Prostate gland (tissue), 2 donors: ENCODE measurements around the gene TRMT11. TPM values are rescaled to one million over a fixed set of nuclear protein-coding genes. Genes with fewer than 3 reads are reported as not detected.
"Not testable (repeated sequence)": the region's sequence is repeated elsewhere in the genome, so short reads cannot be mapped to it uniquely, and the experiment has no call there.

ENCODE experiments used
- DNase-seq: peaks from one replicate; pipeline ENCODE4 v3.0.0-alpha.2; 2019; ENCODE audit warnings: low spot score
- H3K27ac ChIP-seq, 2 donors: fragments of 200-600 bp; sonication (generic); 2 replicates each; pipeline ENCODE4 v1.5.1; 2017 to 2019
- H3K27me3 ChIP-seq: fragments of 200-600 bp; sonication (generic); replicated peaks from 2 replicates; pipeline ENCODE4 v1.5.1; 2019; ENCODE audit not compliant: insufficient read depth
- H3K36me3 ChIP-seq, 2 donors: fragments of 200-600 bp; sonication (generic); 1 replicate in 1 of 2; 2 replicates in 1 of 2; pipeline versions ENCODE4 v1.5.1 to v1.8.1; 2017 to 2019
- H3K4me1 ChIP-seq: fragments of 200-600 bp; sonication (generic); replicated peaks from 2 replicates; pipeline ENCODE4 v1.5.1; 2019
- H3K4me3 ChIP-seq, 2 donors: fragments of 200-600 bp; sonication (generic); 2 replicates each; pipeline ENCODE4 v1.5.1; 2017 to 2019
- H3K9me3 ChIP-seq: fragments of 200-600 bp; sonication (generic); 2 replicates; pipeline ENCODE4 v1.5.1; 2017
- POLR2A ChIP-seq: fragments of 450-650 bp; IDR thresholded peaks from one replicate; pipeline ENCODE4 v1.6.1; 2016; ENCODE audit warnings: antibody characterized with exemption, mild to moderate bottlenecking
- POLR2AphosphoS5 ChIP-seq: sonication (generic); formaldehyde crosslinking; IDR thresholded peaks from one replicate; pipeline ENCODE4 v1.6.1; 2017; ENCODE audit warnings: antibody characterized with exemption
- WGBS: methylation state at CpG from one replicate; pipeline ENCODE4 v1.1.5; 2018; 5-methylcytosine and 5-hydroxymethylcytosine counted together
- intact Hi-C: fragments of 100-400 bp; cut with DNase I; formaldehyde crosslinking; loops from one replicate; pipeline ENCODE4 v1.14.2; 2022
- total RNA-seq, 2 donors: library from RNA; depleted of rRNA; stranded (reverse); fragments of >200 nt; gene quantifications; one replicate each; pipeline ENCODE4 v1.1.0, GENCODE V29; 2016
- TF ChIP-seq, protein P1 (sequence below), 4 experiments: fragments of 200-600 bp in 2 of 4; fragments of 450-650 bp in 2 of 4; sonication (generic) in 2 of 4; IDR thresholded peaks; 1 replicate in 3 of 4; 2 replicates in 1 of 4; pipeline ENCODE4 v1.5.1; 2016 to 2019; ENCODE audit warnings: antibody characterized with exemption in 4 of 4, mild to moderate bottlenecking in 2 of 4, moderate library complexity in 2 of 4

The TRMT11 gene
- total RNA-seq, 2 donors from 2014 or later = 28.3 to 35.0 TPM

DNA sequence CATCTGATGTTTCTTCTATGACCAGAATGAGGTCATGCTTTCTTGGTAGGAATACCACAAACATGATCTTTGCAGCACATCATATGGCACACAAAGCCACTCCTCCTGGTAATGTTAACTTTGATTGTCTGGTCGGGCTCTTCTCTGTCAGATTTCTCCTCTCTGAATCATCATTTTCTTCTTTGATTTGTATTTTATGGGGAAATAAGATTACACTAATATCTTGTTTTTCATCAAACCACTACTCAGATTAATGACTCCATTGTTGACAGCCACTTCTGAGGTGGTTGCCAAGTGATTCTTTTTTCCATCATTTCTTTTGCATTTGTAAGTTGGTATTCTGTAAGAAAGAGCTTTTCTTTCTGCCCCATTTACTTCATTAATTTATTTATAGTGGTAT is 29.5 kb downstream of the TRMT11 start:
- intact Hi-C loops = no loop called here

DNA sequence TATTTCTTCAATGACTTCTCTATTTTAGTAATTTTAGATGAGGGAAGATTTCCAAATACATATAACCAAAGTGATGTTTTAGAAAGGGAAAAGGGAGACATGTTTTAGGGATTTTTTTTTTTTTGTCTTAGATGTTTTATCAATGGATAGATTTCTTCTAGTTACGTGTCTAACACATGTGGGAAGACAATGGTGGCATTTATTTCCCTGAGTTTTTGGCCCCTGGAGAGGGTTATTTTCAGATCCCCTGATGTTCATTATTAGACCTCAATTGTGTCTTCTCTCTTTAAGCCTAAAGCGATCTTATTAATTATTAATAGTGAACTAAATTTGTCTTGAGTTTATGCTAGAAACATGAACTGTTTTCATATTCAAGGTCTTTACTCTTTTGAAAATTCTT is 30.3 kb downstream of the TRMT11 start:
- 95% methylated on average over 2 of the region's 2 CpGs for WGBS
- Histone ChIP-seq H3K36me3 (no peaks in the 10 kb centered on the region), H3K27me3 (no peaks in the 10 kb centered on the region), H3K4me1 (no peaks in the 10 kb centered on the region), H3K27ac (no peak overlapping the region), H3K4me3 (no peak overlapping the region), H3K9me3 (no peaks in the 10 kb centered on the region)
- no peak for DNase-seq
- intact Hi-C loops = no loop called here
- TF ChIP-seq POLR2AphosphoS5 (no peak), POLR2A (no peak)
- TF ChIP-seq, protein P1, sequence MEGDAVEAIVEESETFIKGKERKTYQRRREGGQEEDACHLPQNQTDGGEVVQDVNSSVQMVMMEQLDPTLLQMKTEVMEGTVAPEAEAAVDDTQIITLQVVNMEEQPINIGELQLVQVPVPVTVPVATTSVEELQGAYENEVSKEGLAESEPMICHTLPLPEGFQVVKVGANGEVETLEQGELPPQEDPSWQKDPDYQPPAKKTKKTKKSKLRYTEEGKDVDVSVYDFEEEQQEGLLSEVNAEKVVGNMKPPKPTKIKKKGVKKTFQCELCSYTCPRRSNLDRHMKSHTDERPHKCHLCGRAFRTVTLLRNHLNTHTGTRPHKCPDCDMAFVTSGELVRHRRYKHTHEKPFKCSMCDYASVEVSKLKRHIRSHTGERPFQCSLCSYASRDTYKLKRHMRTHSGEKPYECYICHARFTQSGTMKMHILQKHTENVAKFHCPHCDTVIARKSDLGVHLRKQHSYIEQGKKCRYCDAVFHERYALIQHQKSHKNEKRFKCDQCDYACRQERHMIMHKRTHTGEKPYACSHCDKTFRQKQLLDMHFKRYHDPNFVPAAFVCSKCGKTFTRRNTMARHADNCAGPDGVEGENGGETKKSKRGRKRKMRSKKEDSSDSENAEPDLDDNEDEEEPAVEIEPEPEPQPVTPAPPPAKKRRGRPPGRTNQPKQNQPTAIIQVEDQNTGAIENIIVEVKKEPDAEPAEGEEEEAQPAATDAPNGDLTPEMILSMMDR (IDR thresholded peaks at IDR 0.05) = no peak

More for the DNA sequence above, 29.5 kb downstream of the TRMT11 start:
- WGBS = 49% methylated on average over 1 of the region's 1 CpG
- no peaks in the 10 kb centered on the region for H3K9me3 ChIP-seq
- no peaks in the 10 kb centered on the region for H3K36me3 ChIP-seq
- no peaks in the 10 kb centered on the region for H3K27me3 ChIP-seq
- no peak overlapping the region for H3K4me3 ChIP-seq
- DNase-seq = no peak
- no peaks in the 10 kb centered on the region for H3K4me1 ChIP-seq
- no peak overlapping the region for H3K27ac ChIP-seq
- no peak for TF ChIP-seq POLR2AphosphoS5
- no peak for TF ChIP-seq POLR2A
- TF ChIP-seq, protein P1 (IDR thresholded peaks at IDR 0.05) = no peak

DNA sequence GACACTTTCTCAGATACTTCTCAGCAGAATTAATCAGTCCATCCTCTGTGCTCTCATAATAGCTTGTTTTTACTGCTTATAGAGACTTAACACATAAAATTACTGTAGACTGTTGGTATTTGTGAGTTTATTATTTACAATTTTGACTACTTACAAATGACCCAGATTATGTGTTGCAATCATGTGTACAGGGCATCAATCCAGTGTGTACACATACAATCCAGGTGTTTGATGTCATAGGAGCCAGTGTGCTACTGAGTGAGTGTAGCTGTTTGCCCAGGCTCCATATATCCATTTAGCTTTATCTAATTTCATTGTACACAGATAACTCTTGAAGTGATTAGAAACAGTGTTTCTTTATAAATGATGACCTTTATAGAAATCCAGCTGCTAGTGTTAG is 31.3 kb downstream of the TRMT11 start:
- H3K9me3 ChIP-seq = no peaks in the 10 kb centered on the region
- TF ChIP-seq, protein P1 (IDR thresholded peaks at IDR 0.05) = no peak
- no peak for TF ChIP-seq POLR2A
- TF ChIP-seq POLR2AphosphoS5 = no peak
- H3K27ac ChIP-seq = no peak overlapping the region
- intact Hi-C loops = no loop called here
- no peaks in the 10 kb centered on the region for H3K27me3 ChIP-seq
- DNase-seq = no peak
- no peaks in the 10 kb centered on the region for H3K36me3 ChIP-seq
- no peak overlapping the region for H3K4me3 ChIP-seq
- no peaks in the 10 kb centered on the region for H3K4me1 ChIP-seq

DNA sequence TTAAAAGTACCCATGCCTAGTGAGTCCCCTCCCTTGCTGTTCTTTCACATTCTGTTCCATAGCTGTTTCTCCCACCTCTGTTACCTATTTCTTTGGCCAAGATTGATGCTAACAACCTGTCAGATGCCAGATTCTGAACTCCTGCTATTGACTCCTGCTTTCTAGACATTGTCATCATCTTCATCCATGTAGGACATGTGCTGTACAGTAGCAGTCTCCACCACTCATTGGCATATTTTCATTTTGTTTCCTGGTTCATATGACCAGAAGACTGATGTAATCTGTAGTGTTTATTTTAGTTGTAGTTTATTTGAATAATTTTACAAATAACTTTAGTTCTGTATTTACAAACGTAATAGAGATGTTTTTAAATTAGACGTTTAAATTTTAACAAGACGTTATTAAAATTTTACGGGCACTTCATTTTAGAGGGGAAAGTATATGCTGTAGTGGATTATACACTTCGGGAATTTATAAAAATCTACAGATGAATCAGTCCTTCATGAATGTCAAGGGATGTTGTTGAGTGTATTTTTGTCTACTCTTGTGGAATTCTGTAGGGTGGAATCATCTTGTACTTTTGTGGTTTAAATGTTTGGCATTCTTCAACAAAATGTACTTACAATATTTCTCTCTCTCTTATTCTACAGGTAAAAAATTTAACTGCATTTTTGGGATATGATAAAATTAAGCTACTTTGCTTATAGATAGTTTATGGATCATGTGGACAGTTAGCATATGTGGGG is 34.1 kb downstream of the TRMT11 start:
- Histone ChIP-seq H3K4me3 (no peak overlapping the region), H3K36me3 (no peaks in the 10 kb centered on the region), H3K27me3 (no peaks in the 10 kb centered on the region), H3K27ac (no peak overlapping the region), H3K4me1 (no peaks in the 10 kb centered on the region), H3K9me3 (no peaks in the 10 kb centered on the region)
- intact Hi-C loops = no loop called here
- no peak for DNase-seq
- 49% methylated on average over 5 of the region's 5 CpGs for WGBS
- TF ChIP-seq POLR2AphosphoS5 (no peak), POLR2A (no peak)
- TF ChIP-seq, protein P1 (IDR thresholded peaks at IDR 0.05) = no peak

DNA sequence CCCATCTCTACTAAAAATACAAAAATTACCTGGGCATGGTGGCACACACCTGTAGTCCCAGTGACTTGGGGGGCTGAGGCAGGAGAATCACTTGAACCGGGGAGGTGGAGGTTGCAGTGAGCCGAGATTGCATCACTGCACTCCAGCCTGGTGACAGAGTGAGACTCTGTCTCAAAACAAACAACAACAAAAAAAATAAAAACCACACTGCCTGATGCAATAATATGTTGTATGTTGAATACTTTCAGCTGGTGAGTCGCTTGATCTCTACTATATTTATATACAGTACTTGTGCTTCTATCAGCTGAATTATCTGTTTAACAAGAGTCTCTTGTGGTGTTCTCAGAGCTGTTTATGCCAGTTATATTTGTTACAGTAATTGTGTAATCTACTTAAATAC is 37.1 kb downstream of the TRMT11 start:
- H3K27ac ChIP-seq, H3K36me3 ChIP-seq, intact Hi-C loops, H3K4me1 ChIP-seq, H3K9me3 ChIP-seq, H3K4me3 ChIP-seq, DNase-seq, H3K27me3 ChIP-seq: not testable (repeated sequence)
- 89% methylated on average over 3 of the region's 3 CpGs for WGBS
